ENCODE results near the gene TCF3. TPM values are rescaled to one million over a fixed set of nuclear protein-coding genes. Genes with fewer than 3 reads are reported as not detected.

Gene TCF3
- total and polyA plus RNA-seq, 2 donors (not counting 1 experiment from before 2014, with no cell fraction given) = 39.3 to 54.7 TPM

- no peak for TF ChIP-seq CTCF (conservative IDR thresholded peaks at IDR 0.05 in 1 of 2, IDR thresholded peaks at IDR 0.05 in 1 of 2; ENCODE audit: low read depth in 1 of 2, low read length in 2 of 2)
- TF ChIP-seq EZH2 (IDR thresholded peaks at IDR 0.05; ENCODE audit: low read length, missing control alignments) = no peak
- H4K20me1 ChIP-seq (ENCODE audit: control insufficient read depth, extremely low read depth, insufficient read depth, low read length) = no peaks in the 10 kb centered on the region
- H3K4me1 ChIP-seq (ENCODE audit: control insufficient read depth, extremely low read depth, insufficient read depth, low read length) = no peaks in the 10 kb centered on the region
- no peak overlapping the region for H2AFZ ChIP-seq (ENCODE audit: low read length)
- no peak overlapping the region for H3K9ac ChIP-seq (ENCODE audit: insufficient read depth, low read length)
- no peak overlapping the region for H3K4me2 ChIP-seq (ENCODE audit: extremely low read depth, insufficient read depth, low read length)
- no peak overlapping the region for H3K4me3 ChIP-seq (replicated peaks in 1 of 4; ENCODE audit: control extremely low read depth in 1 of 4, insufficient read depth in 1 of 4, low read depth in 3 of 4, low read length in 4 of 4)
- H3K36me3 ChIP-seq (ENCODE audit: control insufficient read depth, insufficient read depth, low read length) = peaks cover 20% of the 10 kb centered on the region
- H3K79me2 ChIP-seq (ENCODE audit: control insufficient read depth, insufficient read depth, low read length) = no peaks in the 10 kb centered on the region
- H3K9me3 ChIP-seq (ENCODE audit: control insufficient read depth, insufficient read depth, low read depth, low read length) = no peaks in the 10 kb centered on the region
- H3K27ac ChIP-seq (ENCODE audit: insufficient read depth, low read length) = no peak overlapping the region
- no peaks in the 10 kb centered on the region for H3K27me3 ChIP-seq (ENCODE audit: control insufficient read depth, insufficient read depth, low read length)
- DNase-seq (ENCODE audit: low read depth in 2 of 2) = no peak
Observed at GRCh38 chr19:1620502-1620901, 31.9 kb downstream of the TCF3 start.

GRCh38 chr19:1619703-1620102, 32.7 kb downstream of the TCF3 start:
- Histone ChIP-seq H3K36me3 (ENCODE audit: control insufficient read depth, insufficient read depth, low read length) (peaks cover 21% of the 10 kb centered on the region), H3K27me3 (ENCODE audit: control insufficient read depth, insufficient read depth, low read length) (no peaks in the 10 kb centered on the region), H3K4me2 (ENCODE audit: extremely low read depth, insufficient read depth, low read length) (no peak overlapping the region), H3K4me1 (ENCODE audit: control insufficient read depth, extremely low read depth, insufficient read depth, low read length) (no peaks in the 10 kb centered on the region), H3K79me2 (ENCODE audit: control insufficient read depth, insufficient read depth, low read length) (no peaks in the 10 kb centered on the region), H2AFZ (ENCODE audit: low read length) (no peak overlapping the region), H4K20me1 (ENCODE audit: control insufficient read depth, extremely low read depth, insufficient read depth, low read length) (no peaks in the 10 kb centered on the region), H3K4me3 (replicated peaks in 1 of 4; ENCODE audit: control extremely low read depth in 1 of 4, insufficient read depth in 1 of 4, low read depth in 3 of 4, low read length in 4 of 4) (no peak overlapping the region), H3K27ac (ENCODE audit: insufficient read depth, low read length) (no peak overlapping the region), H3K9ac (ENCODE audit: insufficient read depth, low read length) (no peak overlapping the region), H3K9me3 (ENCODE audit: control insufficient read depth, insufficient read depth, low read depth, low read length) (no peaks in the 10 kb centered on the region)
- TF ChIP-seq EZH2 (IDR thresholded peaks at IDR 0.05; ENCODE audit: low read length, missing control alignments) (no peak), CTCF (conservative IDR thresholded peaks at IDR 0.05 in 1 of 2, IDR thresholded peaks at IDR 0.05 in 1 of 2; ENCODE audit: low read depth in 1 of 2, low read length in 2 of 2) (no peak)
- no peak for DNase-seq (ENCODE audit: low read depth in 2 of 2)

- peaks cover 26% of the 10 kb centered on the region for H3K36me3 ChIP-seq (ENCODE audit: control insufficient read depth, insufficient read depth, low read length)
Observed at GRCh38 chr19:1619094-1619439, 33.3 kb downstream of the TCF3 start.

More at GRCh38 chr19:1619094-1619439, 33.3 kb downstream of the TCF3 start:
- H3K27me3 ChIP-seq (ENCODE audit: control insufficient read depth, insufficient read depth, low read length) = no peaks in the 10 kb centered on the region
- no peak overlapping the region for H3K4me3 ChIP-seq (replicated peaks in 1 of 4; ENCODE audit: control extremely low read depth in 1 of 4, insufficient read depth in 1 of 4, low read depth in 3 of 4, low read length in 4 of 4)
- TF ChIP-seq CTCF (conservative IDR thresholded peaks at IDR 0.05 in 1 of 2, IDR thresholded peaks at IDR 0.05 in 1 of 2; ENCODE audit: low read depth in 1 of 2, low read length in 2 of 2) = no peak
- no peak for TF ChIP-seq EZH2 (IDR thresholded peaks at IDR 0.05; ENCODE audit: low read length, missing control alignments)
- H4K20me1 ChIP-seq (ENCODE audit: control insufficient read depth, extremely low read depth, insufficient read depth, low read length) = no peaks in the 10 kb centered on the region
- no peak for DNase-seq (ENCODE audit: low read depth in 2 of 2)
- H3K27ac ChIP-seq (ENCODE audit: insufficient read depth, low read length) = no peak overlapping the region
- H3K79me2 ChIP-seq (ENCODE audit: control insufficient read depth, insufficient read depth, low read length) = no peaks in the 10 kb centered on the region
- H3K4me2 ChIP-seq (ENCODE audit: extremely low read depth, insufficient read depth, low read length) = no peak overlapping the region
- H2AFZ ChIP-seq (ENCODE audit: low read length) = no peak overlapping the region
- no peak overlapping the region for H3K9ac ChIP-seq (ENCODE audit: insufficient read depth, low read length)
- H3K9me3 ChIP-seq (ENCODE audit: control insufficient read depth, insufficient read depth, low read depth, low read length) = no peaks in the 10 kb centered on the region
- H3K4me1 ChIP-seq (ENCODE audit: control insufficient read depth, extremely low read depth, insufficient read depth, low read length) = no peaks in the 10 kb centered on the region
